HG03378 (cell line): ENCODE data around the gene HIVEP2.

ENCODE experiments used
- ATAC-seq: cut with Tn5 transposase; IDR thresholded peaks from one replicate; pipeline ENCODE4 v1.9.1; 2021; ENCODE audit warnings: mild to moderate bottlenecking, moderate library complexity; ENCODE audit not compliant: unreplicated experiment

Gene HIVEP2

GRCh38 chr6:142845624-142846458, 99.1 kb downstream of the HIVEP2 start:
- no peak for ATAC-seq

- peak; percentile 43 for ATAC-seq
These were observed 99.8 kb downstream of the HIVEP2 start for GRCh38 chr6:142845143-142845571.

GRCh38 chr6:142844065-142844755, 100.8 kb downstream of the HIVEP2 start:
- ATAC-seq: no peak

GRCh38 chr6:142843361-142843760, 101.6 kb downstream of the HIVEP2 start:
- no peak for ATAC-seq

- ATAC-seq: peak; percentile 73
These were observed 102.3 kb downstream of the HIVEP2 start for GRCh38 chr6:142842418-142843261.

- no peak for ATAC-seq
These were observed 103.1 kb downstream of the HIVEP2 start for GRCh38 chr6:142841915-142842314.

GRCh38 chr6:142839686-142840040, 105.3 kb downstream of the HIVEP2 start:
- ATAC-seq: no peak

GRCh38 chr6:142838821-142839685, 105.9 kb downstream of the HIVEP2 start:
- no peak for ATAC-seq

- no peak for ATAC-seq
These were observed 109.0 kb downstream of the HIVEP2 start for GRCh38 chr6:142835787-142836535.

GRCh38 chr6:142834853-142835252, 110.1 kb downstream of the HIVEP2 start:
- ATAC-seq: no peak

GRCh38 chr6:142833798-142834197, 111.2 kb downstream of the HIVEP2 start:
- no peak for ATAC-seq

- no peak for ATAC-seq
These were observed 111.9 kb downstream of the HIVEP2 start for GRCh38 chr6:142833054-142833453.

GRCh38 chr6:142830807-142831206, 114.2 kb downstream of the HIVEP2 start:
- ATAC-seq: no peak

GRCh38 chr6:142830116-142830710, 114.8 kb downstream of the HIVEP2 start:
- no peak for ATAC-seq

- ATAC-seq: no peak
These were observed 115.4 kb downstream of the HIVEP2 start for GRCh38 chr6:142829556-142829955.

GRCh38 chr6:142827991-142828390, 117.0 kb downstream of the HIVEP2 start:
- no peak for ATAC-seq

GRCh38 chr6:142827369-142827768, 117.6 kb downstream of the HIVEP2 start:
- no peak for ATAC-seq

- ATAC-seq: no peak
These were observed 119.2 kb downstream of the HIVEP2 start for GRCh38 chr6:142825760-142826159.

GRCh38 chr6:142824426-142824825, 120.5 kb downstream of the HIVEP2 start:
- ATAC-seq: no peak
